Heart right ventricle (tissue), 16 donors: ENCODE measurements around the gene OR6X1. TPM values are rescaled to one million over a fixed set of nuclear protein-coding genes. Genes with fewer than 3 reads are reported as not detected.
"Not testable (repeated sequence)": the region's sequence is repeated elsewhere in the genome, so short reads cannot be mapped to it uniquely, and the experiment has no call there.

Source experiments
- ATAC-seq, 8 donors: fragments of 200-7000 bp; cut with Tn5 transposase; one replicate each; pipeline ENCODE4 v1.9.1; 2020; ENCODE audit warnings: mild to moderate bottlenecking in 8 of 8, moderate library complexity in 8 of 8, moderate number of reproducible peaks in 1 of 8
- DNase-seq, 2 donors: peaks; one replicate each; pipeline ENCODE4 v3.0.0-alpha.2; 2020
- H3K27ac ChIP-seq, 10 donors: fragments of 200-600 bp; sonication (generic) in 2 of 10; one replicate each; pipeline versions ENCODE4 v1.5.0 to v1.8.0; 2020 to 2022; ENCODE audit warnings: mild to moderate bottlenecking in 3 of 10
- H3K27me3 ChIP-seq, 7 donors: fragments of 200-600 bp; one replicate each; pipeline ENCODE4 v1.8.0; 2021 to 2022; ENCODE audit warnings: mild to moderate bottlenecking in 2 of 7
- H3K36me3 ChIP-seq, 9 donors: fragments of 200-600 bp; sonication (generic) in 1 of 9; one replicate each; pipeline versions ENCODE4 v1.5.0 to v1.8.0; 2020 to 2022; ENCODE audit warnings: mild to moderate bottlenecking in 2 of 9
- H3K4me1 ChIP-seq, 9 donors: fragments of 200-600 bp; sonication (generic) in 1 of 9; one replicate each; pipeline versions ENCODE4 v1.5.0 to v1.8.0; 2020 to 2022; ENCODE audit warnings: mild to moderate bottlenecking in 4 of 9
- H3K4me3 ChIP-seq, 10 donors: fragments of 200-600 bp; sonication (generic) in 2 of 10; one replicate each; pipeline versions ENCODE4 v1.5.0 to v1.8.0; 2020 to 2022; ENCODE audit warnings: mild to moderate bottlenecking in 7 of 10, moderate library complexity in 2 of 10
- H3K9me3 ChIP-seq, 11 donors: fragments of 200-600 bp in 10 of 11; sonication (generic) in 2 of 11; one replicate each; pipeline versions ENCODE4 v1.5.0 to v1.8.0; 2013 to 2022; ENCODE audit warnings: mild to moderate bottlenecking in 2 of 11, control low read depth in 1 of 11, moderate library complexity in 1 of 11
- WGBS, 2 donors: extraction: QIAGEN DNeasy Blood & Tissue Kit; methylation state at CpG; one replicate each; pipeline ENCODE4 v1.1.7; 2013; ENCODE audit warnings: inconsistent platforms in 1 of 2; 5-methylcytosine and 5-hydroxymethylcytosine counted together
- intact Hi-C, 10 donors: fragments of 100-400 bp; cut with DNase I; formaldehyde crosslinking; loops; one replicate each; pipeline versions ENCODE4 v1.11.1 to v1.14.2; 2022
- polyA plus RNA-seq, 2 donors: library from polyadenylated mRNA; stranded (reverse); fragments of 200-250 nt; gene quantifications; one replicate each; pipeline ENCODE4 v1.2.3, GENCODE V29; 2013
- total RNA-seq, 10 donors: library from RNA; stranded (reverse); fragmentation: NEBNext Ultra II Directional in 3 of 10; extraction: Animal tissue kit (Norgen Biotek cat#: 25700) in 3 of 10; gene quantifications; one replicate each; pipeline versions ENCODE4 v1.2.1 to v1.2.4, GENCODE V29; 2021 to 2023
- TF ChIP-seq, protein P1 (sequence below), 9 donors: fragments of 200-600 bp; sonication (generic) in 2 of 9; IDR thresholded peaks; one replicate each; pipeline versions ENCODE4 v1.5.0 to v1.8.0; 2021 to 2022; ENCODE audit warnings: antibody characterized with exemption in 9 of 9, mild to moderate bottlenecking in 5 of 9, moderate library complexity in 1 of 9
- donor health status: Arrhythmogenic right ventricular cardiomyopathy.
- donor health status: ischemic (EF 13 %, LVEDD 7.1; RV severe dilation, severe dysfunction).
- donor health status: healthy with polysubstance abuse.
- donor health status: DM: no; HTN: yes; CAD: no.
- donor health status: DM: no; HTN: no; CAD: no.
- donor health status: ischemic (EF 25% LVEDD 6.9; RV normal size, moderate dysfunction).
- donor health status: ischemic (EF 25% LVEDD 5.7; RV mildly dilated, moderate dysfunction).
- donor health status: healthy.
- donor health status: DM: yes; HTN: yes; CAD: no.
- donor health status: Ischemic cardiomyopathy.
- donor health status: ischemic (EF 35%, LVEDD 5.7; RV mildly dilated, moderate dysfunction).
- donor health status: nonischemic (EF 11% LVEDD 7.7; RV severe dilation, severe dysfunction).
- donor health status: DM: yes; HTN: yes; CAD: no.
- donor health status: PGD.
- donor health status: ischemic (EF 29% LVEDD 5.4; RV normal size, mild dysfunction).
- donor health status: nonischemic (EF 23%, LVEDD 6.1; RV moderate dilation, normal function).

OR6X1 gene
- total and polyA plus RNA-seq, 12 donors, result not detected

DNA sequence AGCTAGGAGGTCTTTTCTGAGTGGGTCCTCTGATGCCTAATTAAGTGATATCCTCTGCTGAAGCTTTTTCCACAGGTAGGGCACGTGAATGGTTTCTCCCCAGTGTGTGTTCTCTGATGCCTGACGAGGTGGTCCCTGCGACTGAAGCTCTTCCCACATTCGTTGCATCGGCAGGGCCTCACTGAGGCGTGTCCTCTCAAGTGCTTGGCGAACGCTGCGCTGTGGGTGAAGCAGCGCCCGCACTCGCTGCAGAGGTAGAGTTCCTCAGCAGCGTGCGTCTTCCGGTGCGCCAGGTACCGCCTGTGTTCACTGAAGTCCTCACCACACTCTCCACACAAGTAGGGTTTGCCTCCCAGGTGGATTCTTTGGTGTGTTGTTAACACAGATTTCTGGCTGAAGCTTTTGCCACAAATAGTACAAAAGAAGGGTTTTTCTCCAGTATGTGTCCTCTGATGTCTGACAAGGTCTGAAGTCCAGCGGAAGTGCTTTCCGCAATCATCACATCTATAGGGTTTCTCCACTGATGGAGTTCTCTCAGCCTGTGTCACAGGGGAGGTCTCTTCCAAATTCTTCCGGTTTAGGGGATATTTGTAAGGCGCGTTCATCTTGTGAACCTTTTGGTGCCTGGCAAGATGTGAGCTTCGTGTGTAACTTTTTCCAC is 28.2 kb downstream of the OR6X1 start:
- WGBS, 2 donors, result 98% methylated on average over 23 of the region's 23 CpGs
- no peak for DNase-seq
- H3K27ac ChIP-seq, result no peak overlapping the region
- H3K9me3 ChIP-seq, result peaks cover 0 to 13% (median 0%) of the 10 kb centered on the region in 11 donors
- ATAC-seq, result no peak
- intact Hi-C loops, result no loop called here
- no peaks in the 10 kb centered on the region for H3K4me1 ChIP-seq
- TF ChIP-seq, protein P1, sequence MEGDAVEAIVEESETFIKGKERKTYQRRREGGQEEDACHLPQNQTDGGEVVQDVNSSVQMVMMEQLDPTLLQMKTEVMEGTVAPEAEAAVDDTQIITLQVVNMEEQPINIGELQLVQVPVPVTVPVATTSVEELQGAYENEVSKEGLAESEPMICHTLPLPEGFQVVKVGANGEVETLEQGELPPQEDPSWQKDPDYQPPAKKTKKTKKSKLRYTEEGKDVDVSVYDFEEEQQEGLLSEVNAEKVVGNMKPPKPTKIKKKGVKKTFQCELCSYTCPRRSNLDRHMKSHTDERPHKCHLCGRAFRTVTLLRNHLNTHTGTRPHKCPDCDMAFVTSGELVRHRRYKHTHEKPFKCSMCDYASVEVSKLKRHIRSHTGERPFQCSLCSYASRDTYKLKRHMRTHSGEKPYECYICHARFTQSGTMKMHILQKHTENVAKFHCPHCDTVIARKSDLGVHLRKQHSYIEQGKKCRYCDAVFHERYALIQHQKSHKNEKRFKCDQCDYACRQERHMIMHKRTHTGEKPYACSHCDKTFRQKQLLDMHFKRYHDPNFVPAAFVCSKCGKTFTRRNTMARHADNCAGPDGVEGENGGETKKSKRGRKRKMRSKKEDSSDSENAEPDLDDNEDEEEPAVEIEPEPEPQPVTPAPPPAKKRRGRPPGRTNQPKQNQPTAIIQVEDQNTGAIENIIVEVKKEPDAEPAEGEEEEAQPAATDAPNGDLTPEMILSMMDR (IDR thresholded peaks at IDR 0.05), result no peak
- peaks cover 0 to 76% (median 52%) of the 10 kb centered on the region in 9 donors for H3K36me3 ChIP-seq
- H3K27me3 ChIP-seq, result no peaks in the 10 kb centered on the region
- H3K4me3 ChIP-seq, result no peak overlapping the region

DNA sequence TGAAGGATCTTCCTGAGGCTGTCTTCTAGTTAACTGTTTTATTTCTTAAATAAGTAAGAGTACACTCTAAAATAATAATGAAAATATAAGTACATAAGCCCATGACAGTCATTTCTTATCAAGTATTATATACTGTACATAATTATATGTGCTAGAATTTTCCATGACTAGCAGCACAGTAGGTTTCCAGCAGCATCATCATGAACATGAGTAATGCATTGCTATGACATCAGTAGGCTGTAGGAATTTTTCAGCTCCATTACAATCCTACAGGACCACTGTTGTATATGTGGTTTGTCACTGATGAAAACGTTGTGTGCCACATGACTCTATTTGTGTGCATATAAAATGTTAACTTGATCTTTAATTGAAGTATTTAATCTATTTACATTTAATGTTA is 34.9 kb downstream of the OR6X1 start:
- no peak for ATAC-seq
- TF ChIP-seq, protein P1 (IDR thresholded peaks at IDR 0.05), result no peak
- intact Hi-C loops, result no loop called here

DNA sequence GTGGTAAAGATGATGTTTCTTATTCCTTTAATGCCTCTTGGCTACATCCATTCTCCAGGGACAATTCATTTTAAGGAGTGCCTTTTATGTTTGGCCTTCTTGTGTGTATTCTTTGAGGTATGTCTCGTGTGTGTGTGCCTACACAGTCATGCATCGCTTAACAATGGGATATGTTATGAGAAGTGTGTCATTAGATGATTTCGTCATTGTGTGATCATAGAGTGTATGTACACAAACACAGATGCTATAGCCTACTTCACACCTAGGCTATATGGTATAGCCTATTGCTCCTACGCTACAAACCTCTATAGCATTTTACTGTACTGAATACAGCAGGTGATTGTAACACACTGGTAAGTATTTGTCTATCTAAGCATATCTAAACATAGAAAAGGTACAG is 35.8 kb downstream of the OR6X1 start:
- Histone ChIP-seq H3K4me3 (no peak overlapping the region), H3K36me3 (peaks cover 0 to 2% (median 0%) of the 10 kb centered on the region in 9 donors), H3K27ac (no peak overlapping the region), H3K9me3 (no peaks in the 10 kb centered on the region), H3K4me1 (no peaks in the 10 kb centered on the region), H3K27me3 (no peaks in the 10 kb centered on the region)
- TF ChIP-seq, protein P1 (IDR thresholded peaks at IDR 0.05), result no peak
- WGBS, 2 donors, result 90 to 95% methylated on average over 4 of the region's 4 CpGs
- ATAC-seq (no peak), DNase-seq (no peak)
- intact Hi-C loops, result no loop called here

More for the DNA sequence above, 34.9 kb downstream of the OR6X1 start:
- WGBS, 2 donors, result 70 to 76% methylated on average over 1 of the region's 1 CpG
- Histone ChIP-seq H3K27ac (no peak overlapping the region), H3K27me3 (no peaks in the 10 kb centered on the region), H3K4me3 (no peak overlapping the region), H3K36me3 (peaks cover 0 to 12% (median 0%) of the 10 kb centered on the region in 9 donors), H3K4me1 (no peaks in the 10 kb centered on the region), H3K9me3 (no peaks in the 10 kb centered on the region)
- no peak for DNase-seq

DNA sequence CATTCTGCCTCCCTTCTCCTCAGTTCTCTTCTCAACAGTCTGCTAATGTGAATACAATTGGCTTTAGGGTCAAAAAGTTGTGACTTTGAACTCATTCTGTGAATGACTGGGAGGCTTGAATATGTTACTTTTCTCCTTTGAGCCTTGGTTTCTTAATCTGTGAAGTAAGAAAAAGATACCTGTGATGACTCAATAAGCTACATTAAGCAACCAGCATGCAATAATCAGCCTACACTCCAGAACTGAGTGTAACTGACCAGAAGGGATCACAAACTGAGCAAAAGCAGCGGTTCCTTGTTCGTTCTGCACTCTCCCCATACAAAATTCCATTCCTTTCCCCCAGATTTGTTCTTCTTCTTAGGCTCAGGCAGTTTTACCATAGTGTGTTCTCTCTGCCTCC is 36.3 kb downstream of the OR6X1 start:
- DNase-seq, result no peak
- intact Hi-C loops, result no loop called here
- no peak overlapping the region for H3K4me3 ChIP-seq
- TF ChIP-seq, protein P1 (IDR thresholded peaks at IDR 0.05), result no peak
- H3K9me3 ChIP-seq, result no peaks in the 10 kb centered on the region
- ATAC-seq, result no peak
- H3K4me1 ChIP-seq, result no peaks in the 10 kb centered on the region
- H3K27ac ChIP-seq, result no peak overlapping the region
- WGBS, 2 donors, result 92 to 93% methylated on average over 2 of the region's 2 CpGs
- no peaks in the 10 kb centered on the region for H3K36me3 ChIP-seq
- no peaks in the 10 kb centered on the region for H3K27me3 ChIP-seq

DNA sequence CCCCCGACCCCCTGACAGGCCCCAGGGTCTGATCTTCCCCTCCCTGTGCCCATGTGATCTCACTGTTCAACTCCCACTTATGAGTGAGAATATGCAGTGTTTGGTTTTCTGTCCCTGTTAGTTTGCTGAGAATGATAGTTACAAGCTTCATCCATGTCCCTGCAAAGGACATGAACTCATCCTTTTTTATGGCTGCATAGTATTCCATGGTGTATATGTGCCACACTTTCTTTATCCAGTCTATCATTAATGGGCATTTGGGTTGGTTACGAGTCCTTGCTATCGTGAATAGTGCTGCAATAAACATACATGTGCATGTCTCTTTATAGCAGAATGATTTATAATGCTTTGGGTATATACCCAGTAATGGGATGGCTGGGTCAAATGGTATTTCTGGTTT is 41.7 kb downstream of the OR6X1 start:
- H3K4me3 ChIP-seq, H3K27me3 ChIP-seq, ATAC-seq, intact Hi-C loops, H3K4me1 ChIP-seq, H3K9me3 ChIP-seq, H3K36me3 ChIP-seq, DNase-seq, H3K27ac ChIP-seq: not testable (repeated sequence)
- 82 to 83% methylated on average over 3 of the region's 3 CpGs for WGBS, 2 donors
